Activated B cell treated with CpG ODN at 0.5 μM for 24 hours (primary cell): Measurements from ENCODE around the gene FREY1. TPM values are rescaled to one million over a fixed set of nuclear protein-coding genes. Genes with fewer than 3 reads are reported as not detected.

Source experiments
- ATAC-seq: fragments of 200-7000 bp; cut with Tn5 transposase; one replicate; pipeline ENCODE4 v1.10.0; 2021; ENCODE audit warnings: low read depth, mild to moderate bottlenecking, moderate library complexity
- CTCF ChIA-PET: fragments of 350-600 bp; sonication (Branson Sonifier 250); formaldehyde crosslinking; loops from one replicate; lab custom pipeline; 2021; ENCODE audit warnings: antibody characterized with exemption; lab: Charles Lee
- POLR2A ChIA-PET: fragments of 350-600 bp; sonication (Branson Sonifier 250); formaldehyde crosslinking; loops from one replicate; lab custom pipeline; 2021; ENCODE audit warnings: antibody characterized with exemption; lab: Charles Lee
- DNase-seq: peaks from one replicate; pipeline ENCODE4 v3.0.0; 2022
- H3K27ac Mint-ChIP-seq: one replicate; pipeline ENCODE4 v1.8.0; 2020; ENCODE audit warnings: mixed read lengths
- H3K27me3 Mint-ChIP-seq: one replicate; pipeline ENCODE4 v1.8.0; 2021; ENCODE audit warnings: mixed read lengths
- H3K36me3 Mint-ChIP-seq: one replicate; pipeline ENCODE4 v1.8.0; 2021; ENCODE audit warnings: low read depth, mixed read lengths
- H3K4me1 Mint-ChIP-seq: one replicate; pipeline ENCODE4 v1.8.0; 2021; ENCODE audit warnings: mixed read lengths
- H3K4me3 Mint-ChIP-seq: one replicate; pipeline ENCODE4 v1.8.0; 2020; ENCODE audit warnings: mild to moderate bottlenecking, mixed read lengths
- H3K9me3 Mint-ChIP-seq: one replicate; pipeline ENCODE4 v1.8.0; 2020; ENCODE audit warnings: mixed read lengths
- CTCF ChIP-seq: fragments of 200-600 bp; IDR thresholded peaks from one replicate; pipeline ENCODE4 v1.8.0; 2022; ENCODE audit warnings: antibody characterized with exemption, mild to moderate bottlenecking
- intact Hi-C: fragments of 100-400 bp; cut with micrococcal nuclease; formaldehyde crosslinking; loops from one replicate; pipeline ENCODE4 v1.15.1; 2024
- total RNA-seq: library from RNA; stranded (reverse); gene quantifications from 2 replicates; pipeline ENCODE4 v1.2.3, GENCODE V29; 2022

FREY1 gene
- total RNA-seq, 1 donor from 2014 or later: 4.6 TPM

- H3K4me1 Mint-ChIP-seq: no peaks in the 10 kb centered on the region
- peaks cover 88% of the 10 kb centered on the region for H3K36me3 Mint-ChIP-seq
- no peak overlapping the region for H3K4me3 Mint-ChIP-seq
- no peak overlapping the region for H3K27ac Mint-ChIP-seq
- no peaks in the 10 kb centered on the region for H3K27me3 Mint-ChIP-seq
- DNase-seq (no peak), ATAC-seq (no peak)
- intact Hi-C loops: no loop called here
- TF ChIP-seq CTCF: no peak
- H3K9me3 Mint-ChIP-seq: no peaks in the 10 kb centered on the region
- ChIA-PET CTCF (interaction anchor here (1.0 kb wide), 2 partner anchors 11 to 104 kb away, joined by 3 read pairs; no protein-coding TSS in a partner anchor), POLR2A (interaction anchor here (0.8 kb wide), 1 partner anchor 14 kb away, joined by 3 read pairs; the partner anchor contains the start of gene CRY2)
Observed at GRCh38 chr11:45860764-45861510, 46.1 kb downstream of the FREY1 start.

- DNase-seq: no peak
- no peak for ATAC-seq
- no peak for TF ChIP-seq CTCF
- no peaks in the 10 kb centered on the region for H3K27me3 Mint-ChIP-seq
- intact Hi-C loops: no loop called here
- H3K27ac Mint-ChIP-seq: no peak overlapping the region
- ChIA-PET POLR2A (interaction anchor here (0.8 kb wide), 1 partner anchor 13 kb away, joined by 3 read pairs; the partner anchor contains the start of gene CRY2), CTCF (interaction anchor here (1.0 kb wide), 1 partner anchor 12 kb away, joined by 3 read pairs; no protein-coding TSS in a partner anchor)
- no peaks in the 10 kb centered on the region for H3K4me1 Mint-ChIP-seq
- H3K36me3 Mint-ChIP-seq: peaks cover 88% of the 10 kb centered on the region
- H3K4me3 Mint-ChIP-seq: no peak overlapping the region
- no peaks in the 10 kb centered on the region for H3K9me3 Mint-ChIP-seq
Observed at GRCh38 chr11:45860348-45860747, 46.7 kb downstream of the FREY1 start.

- ATAC-seq (no peak), DNase-seq (no peak)
- ChIA-PET CTCF (no interaction called here), POLR2A (no interaction called here)
- Mint-ChIP-seq H3K27me3 (no peaks in the 10 kb centered on the region), H3K4me1 (peaks cover 2% of the 10 kb centered on the region), H3K36me3 (peaks cover 85% of the 10 kb centered on the region), H3K9me3 (no peaks in the 10 kb centered on the region), H3K27ac (no peak overlapping the region), H3K4me3 (no peak overlapping the region)
- no peak for TF ChIP-seq CTCF
- intact Hi-C loops: no loop called here
Observed at GRCh38 chr11:45859661-45860140, 47.4 kb downstream of the FREY1 start.

- Mint-ChIP-seq H3K9me3 (no peaks in the 10 kb centered on the region), H3K4me1 (peaks cover 5% of the 10 kb centered on the region), H3K4me3 (no peak overlapping the region), H3K27me3 (no peaks in the 10 kb centered on the region), H3K36me3 (peaks cover 81% of the 10 kb centered on the region), H3K27ac (no peak overlapping the region)
- intact Hi-C loops: no loop called here
- ATAC-seq (no peak), DNase-seq (no peak)
- POLR2A ChIA-PET: no interaction called here
- CTCF ChIA-PET: no interaction called here
- TF ChIP-seq CTCF: no peak
Observed at GRCh38 chr11:45858751-45859398, 48.2 kb downstream of the FREY1 start.

- no peak for TF ChIP-seq CTCF
- no peaks in the 10 kb centered on the region for H3K9me3 Mint-ChIP-seq
- intact Hi-C loops: no loop called here
- ATAC-seq: no peak
- peaks cover 75% of the 10 kb centered on the region for H3K36me3 Mint-ChIP-seq
- no peak for DNase-seq
- H3K4me1 Mint-ChIP-seq: peaks cover 9% of the 10 kb centered on the region
- CTCF ChIA-PET: no interaction called here
- no peak overlapping the region for H3K27ac Mint-ChIP-seq
- no peaks in the 10 kb centered on the region for H3K27me3 Mint-ChIP-seq
- POLR2A ChIA-PET: no interaction called here
- H3K4me3 Mint-ChIP-seq: no peak overlapping the region
Observed at GRCh38 chr11:45857961-45858474, 49.1 kb downstream of the FREY1 start.
